Superior temporal gyrus (tissue), 1 donor: ENCODE results near the gene MARCHF10.

Experiments
- DNase-seq: peaks from one replicate; pipeline ENCODE4 v3.0.0-alpha.2; 2016; ENCODE audit errors: extremely low spot score

The MARCHF10 gene

DNA sequence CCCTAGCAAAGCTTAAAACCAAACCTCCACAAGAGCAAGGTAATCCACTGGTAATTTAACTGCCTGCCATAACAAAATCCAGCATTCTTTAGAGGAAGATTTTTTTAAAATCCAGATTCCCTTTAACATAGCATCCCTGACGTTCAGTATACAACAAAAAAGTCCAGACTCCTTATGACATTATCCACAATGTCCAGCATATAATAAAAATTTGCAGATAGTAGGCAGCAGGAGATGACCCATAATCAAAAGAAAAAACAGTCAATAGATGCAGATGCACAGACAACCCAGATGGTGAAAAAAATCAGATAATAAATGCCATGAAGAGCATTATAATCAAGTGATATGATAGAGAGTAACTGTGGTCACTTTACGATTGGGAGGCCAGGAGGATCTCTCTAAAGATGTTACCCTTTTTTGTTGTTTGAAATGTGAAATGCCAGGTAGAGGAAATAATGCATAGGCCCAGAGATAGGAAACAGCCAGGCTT, 147.4 kb downstream of the MARCHF10 start:
- no peak for DNase-seq

DNA sequence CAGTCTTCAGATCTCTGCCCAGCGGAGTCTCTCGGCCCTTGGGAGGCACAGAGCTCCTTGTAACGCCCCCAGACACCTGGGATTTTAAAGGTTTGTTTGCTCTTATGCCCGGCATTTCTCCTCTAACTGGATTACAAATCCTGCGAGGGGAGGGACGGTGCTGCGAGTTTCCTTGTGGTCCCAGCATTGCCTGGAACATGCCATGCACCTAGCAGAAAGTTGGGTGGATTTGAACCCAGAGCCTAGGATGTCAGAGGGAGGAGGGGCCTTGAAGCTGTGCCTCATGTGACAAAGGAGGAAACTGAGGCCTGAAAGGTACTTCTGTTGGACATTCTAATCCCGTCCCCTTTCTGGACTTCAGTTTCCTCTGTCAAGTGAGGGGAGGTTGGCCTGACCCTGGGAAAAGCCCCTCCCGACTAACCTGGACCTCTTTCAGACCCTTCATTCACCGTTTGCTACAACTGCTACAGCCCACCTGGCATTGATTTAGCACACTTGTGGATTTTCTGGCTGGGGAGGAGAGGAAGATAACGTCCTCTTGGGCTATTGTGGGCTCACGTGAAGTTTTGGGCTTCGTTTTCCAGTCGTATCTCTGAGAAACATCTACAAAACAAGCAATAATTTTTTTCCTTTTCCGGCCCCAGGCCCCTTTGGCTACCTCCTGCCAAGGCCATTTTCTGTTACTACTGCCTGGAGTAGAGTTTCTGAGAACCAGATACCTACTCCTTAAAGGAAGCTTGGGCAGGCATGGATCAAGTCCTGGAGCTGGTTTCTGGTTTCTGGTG, 149.8 kb downstream of the MARCHF10 start:
- DNase-seq = no peak

DNA sequence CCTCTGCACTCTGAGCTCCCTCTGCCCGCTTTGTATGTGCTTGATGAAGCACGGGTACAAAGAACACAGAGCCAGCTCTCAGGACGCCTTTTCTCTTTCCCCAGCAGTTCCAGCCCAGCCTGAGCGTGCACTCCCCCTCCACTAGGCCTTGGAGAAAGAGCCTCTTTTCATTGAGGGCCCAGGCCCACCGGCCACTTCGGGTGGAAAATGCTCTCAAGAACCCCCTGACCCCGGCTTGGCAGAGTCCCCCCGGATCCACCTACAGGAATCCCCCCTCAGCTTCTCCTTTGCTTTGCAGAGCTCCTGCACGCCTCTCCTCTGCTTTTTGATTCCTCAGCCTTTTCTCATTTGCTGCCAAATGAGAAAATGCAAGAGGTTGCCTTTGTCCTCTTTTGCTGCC, 150.4 kb downstream of the MARCHF10 start:
- no peak for DNase-seq

DNA sequence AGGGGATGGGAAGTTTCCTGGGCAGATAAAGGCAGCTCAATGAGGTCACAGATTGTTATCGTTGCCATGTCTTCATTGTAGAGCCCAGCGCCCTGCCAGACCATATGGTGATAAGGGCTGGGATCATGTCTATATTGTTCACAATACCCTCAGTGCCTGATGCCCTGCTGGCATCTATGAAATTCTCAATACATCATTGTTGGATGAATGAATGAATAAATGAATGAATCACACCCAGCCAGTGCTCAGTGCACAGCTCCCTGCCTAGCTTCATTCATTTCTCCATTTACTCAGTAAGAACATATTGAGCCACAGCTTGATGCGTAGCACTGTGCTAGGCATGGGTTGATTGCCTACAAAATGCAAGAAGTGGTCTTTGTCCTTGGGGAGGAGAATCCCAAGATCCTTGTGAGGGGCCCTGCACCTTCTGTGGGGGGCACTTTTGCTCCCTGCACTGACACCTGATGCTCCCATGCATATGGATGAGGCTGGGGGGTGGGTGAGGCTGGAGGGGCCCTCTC, 150.9 kb downstream of the MARCHF10 start:
- no peak for DNase-seq

DNA sequence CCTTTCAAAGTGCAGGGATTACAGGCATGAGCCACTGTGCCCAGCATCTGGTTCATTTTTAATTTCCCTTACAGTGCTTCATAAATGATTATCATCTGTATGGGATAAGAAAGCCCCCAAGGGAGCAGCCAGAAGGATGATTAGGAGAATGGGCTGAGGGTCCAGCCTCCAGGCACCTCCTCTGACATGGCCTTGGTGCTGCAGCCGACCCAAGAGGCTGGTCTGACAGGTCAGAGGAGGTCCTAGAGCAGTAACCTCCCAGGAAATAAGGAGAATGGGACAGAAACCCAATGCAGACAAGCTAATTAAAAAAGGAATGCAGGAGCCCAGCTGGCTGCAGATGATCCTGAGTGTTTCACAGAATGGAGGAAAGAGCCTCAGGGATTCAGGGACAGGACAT, 151.7 kb downstream of the MARCHF10 start:
- no peak for DNase-seq

DNA sequence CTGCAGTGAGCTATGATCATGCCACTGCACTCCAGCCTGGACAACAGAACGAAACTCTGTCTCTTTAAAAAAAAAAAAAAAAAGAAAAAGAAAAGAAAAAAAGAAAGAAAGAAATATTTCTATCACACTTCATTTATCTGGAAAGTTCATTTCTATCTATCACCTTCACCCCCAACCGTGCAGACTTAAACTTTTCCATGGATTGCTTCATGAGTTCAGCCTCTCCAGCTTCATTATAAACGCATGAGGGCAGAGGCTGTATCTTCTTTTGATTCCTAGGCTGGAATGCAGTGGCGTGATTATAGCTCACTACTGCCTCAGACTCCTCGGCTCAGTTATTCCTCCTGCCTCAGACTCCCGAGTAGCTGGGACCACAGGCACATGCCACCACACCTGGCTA, 152.5 kb downstream of the MARCHF10 start:
- no peak for DNase-seq

DNA sequence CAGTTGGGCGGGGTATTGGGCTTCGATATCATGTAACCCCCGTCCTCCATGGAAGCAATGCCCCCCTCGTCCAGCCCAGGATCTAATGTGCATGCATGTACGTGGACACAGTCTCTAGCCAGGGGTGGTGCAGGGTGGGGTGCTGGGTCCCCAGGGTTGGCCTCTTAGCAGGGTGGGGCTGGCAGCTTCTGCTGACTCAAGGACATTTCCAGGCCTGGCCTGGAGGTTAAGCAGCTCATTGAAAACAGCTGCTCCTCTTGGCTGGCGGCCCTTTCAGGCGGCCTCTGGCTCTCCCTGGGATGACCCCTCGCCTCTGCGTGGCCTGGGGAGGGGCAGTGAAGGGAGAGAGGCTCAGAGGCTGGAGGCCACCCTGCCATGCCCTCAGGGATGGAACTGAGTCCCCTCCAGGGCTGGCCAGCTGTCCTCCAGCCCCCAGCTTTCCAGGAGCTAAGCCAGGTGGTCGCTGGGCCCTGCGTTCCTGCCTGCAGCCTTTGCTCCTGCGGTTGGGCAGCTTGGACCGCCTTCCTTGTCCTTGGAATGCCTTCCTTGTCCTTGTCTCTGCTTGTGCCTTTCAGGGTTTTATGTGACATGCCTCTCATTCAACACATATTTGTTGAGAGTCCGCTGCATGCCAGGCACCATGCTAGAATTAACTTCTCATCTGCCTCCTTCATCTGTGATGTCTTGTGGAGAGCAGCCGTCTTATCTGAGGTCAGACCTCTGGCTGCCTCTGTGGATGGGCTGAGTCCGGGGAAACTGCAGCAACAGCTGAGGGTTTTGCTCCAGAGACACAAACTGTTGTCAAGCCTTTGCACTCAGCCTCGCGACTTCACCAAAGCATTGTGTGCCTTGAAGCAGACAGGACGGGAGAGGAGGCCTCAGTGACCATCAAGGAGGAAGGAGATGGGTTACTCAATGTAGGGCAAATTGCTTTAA, 154.0 kb downstream of the MARCHF10 start:
- DNase-seq = no peak

DNA sequence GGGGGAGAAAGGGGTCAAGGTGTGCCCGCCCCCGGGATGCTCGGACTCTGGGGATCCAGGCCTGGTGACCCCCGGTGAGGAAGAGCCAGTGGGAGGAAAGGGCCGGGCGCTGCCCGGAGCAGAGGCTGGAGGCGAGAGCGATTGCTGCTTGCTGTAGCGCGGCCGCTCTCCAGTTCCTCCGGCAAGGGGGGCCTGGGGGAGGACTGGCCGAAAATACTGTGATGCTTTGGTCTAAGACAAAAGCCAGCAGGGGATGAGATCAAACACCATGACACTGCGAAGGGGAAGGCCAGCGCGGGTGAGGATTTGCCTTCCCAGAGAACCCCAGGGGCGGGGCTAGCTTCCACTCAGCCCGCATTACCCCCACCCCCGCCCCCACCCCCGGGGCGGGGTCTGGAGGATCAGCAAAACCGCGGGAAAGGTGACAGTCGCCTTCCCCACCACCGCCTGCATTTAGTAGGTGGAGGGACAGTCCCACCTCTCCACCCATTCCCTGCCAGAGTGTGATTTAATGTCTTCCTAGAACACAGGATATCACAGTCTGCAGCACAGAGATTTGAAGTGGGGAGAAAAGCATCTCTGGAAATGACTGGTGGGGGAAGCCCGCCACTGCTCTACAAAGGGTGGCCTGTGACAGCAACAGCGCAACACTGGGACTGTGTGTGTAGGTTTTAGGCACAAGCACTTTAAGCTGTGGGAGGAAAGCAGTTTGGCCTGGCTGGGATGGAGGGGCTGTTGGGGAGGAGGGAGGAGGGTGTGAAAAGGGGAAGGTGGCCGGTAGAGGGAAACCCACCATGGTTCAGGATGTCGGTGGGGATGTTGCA, 154.9 kb downstream of the MARCHF10 start:
- no peak for DNase-seq

DNA sequence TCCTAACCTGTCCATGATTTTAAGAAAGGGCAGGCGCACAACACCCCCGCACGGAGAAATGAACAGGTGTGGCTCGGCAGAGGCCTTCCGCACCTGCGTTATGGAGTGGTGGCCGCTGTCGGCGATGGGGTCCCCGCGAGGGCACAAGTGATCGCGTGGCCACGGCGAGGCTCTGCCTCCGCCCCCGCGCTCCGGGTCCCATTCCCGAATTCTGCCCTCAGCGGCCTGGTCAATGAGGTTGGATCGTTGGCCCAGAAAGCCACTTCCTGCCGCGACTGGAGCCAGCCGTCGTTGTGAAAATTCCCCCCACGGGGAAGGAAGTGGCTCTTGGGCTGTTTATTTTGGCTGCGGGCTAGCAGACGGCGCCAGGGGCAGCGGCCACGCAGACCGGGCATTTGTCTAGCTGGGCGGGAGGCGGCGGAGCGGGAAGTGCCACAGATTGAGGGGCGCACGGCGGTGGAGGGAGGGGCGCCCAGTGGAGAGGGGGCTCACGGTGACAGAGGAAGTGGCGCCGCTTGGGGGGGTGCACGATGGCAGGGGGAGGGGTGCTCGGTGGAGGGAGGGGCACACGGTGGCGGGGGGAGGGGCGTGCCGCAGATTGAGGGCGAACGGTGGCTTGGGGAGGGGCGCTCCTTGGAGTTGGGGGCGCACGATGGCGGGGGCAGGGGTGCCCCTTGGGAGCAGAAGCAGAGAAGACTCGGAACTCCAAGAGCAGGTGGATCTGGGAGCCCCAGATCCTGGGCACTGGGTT, 155.7 kb downstream of the MARCHF10 start:
- DNase-seq = no peak
